NCI-H748 (cell line): Measurements from ENCODE around the gene CELSR1.
A peak's percentile ranks its signal among the peaks of the same experiment; 100 is the strongest.

ENCODE experiments used
- DNase-seq: peaks from one replicate; lab custom pipeline; 2025; ENCODE audit not compliant: unreplicated experiment; lab: John Stamatoyannopoulos, UW

Gene CELSR1

DNA sequence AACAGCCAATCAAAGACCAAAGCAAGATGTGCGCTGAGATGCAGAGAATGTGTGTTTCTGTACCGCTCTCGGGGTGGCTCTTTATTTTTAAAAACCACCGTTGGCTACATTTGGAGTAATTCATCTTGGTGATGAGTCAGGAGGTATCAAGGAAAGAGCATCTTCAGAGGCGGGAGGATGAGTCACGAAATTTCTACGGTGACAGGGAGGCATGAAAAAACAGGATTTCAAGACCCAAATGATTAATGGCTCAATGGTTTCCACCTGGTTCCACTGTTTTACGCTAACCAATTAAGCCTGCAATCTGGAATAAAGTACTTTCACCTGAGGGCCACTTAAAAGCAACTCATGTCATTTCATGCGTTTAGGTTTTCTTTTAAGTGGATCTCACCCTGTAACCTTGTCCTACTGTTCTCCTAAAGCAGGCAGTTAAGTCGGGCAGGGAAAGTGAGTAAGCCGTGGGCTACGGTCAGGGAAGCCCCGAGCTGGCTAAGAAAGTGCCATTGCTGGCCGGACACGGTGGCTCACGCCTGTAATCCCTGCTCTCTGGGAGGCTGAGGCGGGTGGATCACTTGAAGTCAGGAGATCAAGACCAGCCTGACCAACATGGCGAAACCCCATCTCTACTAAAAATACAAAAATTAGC lies 74.6 kb downstream of the CELSR1 start:
- peak; percentile 38 for DNase-seq

GRCh38 chr22:46461566-46462180 lies 75.7 kb downstream of the CELSR1 start:
- no peak for DNase-seq

- no peak for DNase-seq
Measured at GRCh38 chr22:46460857-46461256, 76.6 kb downstream of the CELSR1 start.

DNA sequence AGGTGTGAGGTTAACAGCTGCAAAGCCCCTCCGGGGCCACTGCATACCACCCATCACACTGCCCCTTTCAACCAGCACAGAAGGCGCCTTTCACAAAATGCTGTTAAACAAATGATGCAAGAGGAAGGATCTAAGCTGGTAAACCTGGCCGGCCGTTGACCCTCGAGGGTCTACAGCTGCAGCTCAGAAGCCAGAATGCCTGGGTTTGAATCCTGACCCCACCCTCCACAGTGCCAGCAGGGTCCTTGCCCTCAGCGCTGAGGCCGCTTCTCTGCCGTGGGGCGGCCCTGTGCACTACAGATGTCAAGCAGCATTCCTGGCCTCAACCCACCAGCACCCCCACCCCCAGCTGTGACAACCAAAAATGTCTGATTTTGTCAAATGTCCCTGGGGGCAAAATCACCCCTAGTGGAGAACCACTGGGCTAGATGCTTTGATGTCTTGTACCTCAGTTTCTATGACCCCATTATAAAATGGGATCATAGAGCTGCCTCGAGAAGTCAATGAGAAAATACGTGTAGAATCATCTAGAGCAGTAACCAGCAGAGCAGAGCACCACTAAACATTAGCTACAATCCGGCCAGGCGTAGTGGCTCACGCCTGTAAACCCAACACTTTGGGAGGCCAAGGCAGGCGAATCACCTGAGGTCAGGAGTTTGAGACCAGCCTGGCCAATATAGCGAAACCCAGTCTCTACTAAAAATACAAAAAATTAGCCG lies 77.9 kb downstream of the CELSR1 start:
- no peak for DNase-seq

- no peak for DNase-seq
Measured at GRCh38 chr22:46458525-46458924, 78.9 kb downstream of the CELSR1 start.

- no peak for DNase-seq
Measured at GRCh38 chr22:46457502-46458488, 79.6 kb downstream of the CELSR1 start.

- no peak for DNase-seq
Measured at GRCh38 chr22:46456818-46457163, 80.6 kb downstream of the CELSR1 start.

DNA sequence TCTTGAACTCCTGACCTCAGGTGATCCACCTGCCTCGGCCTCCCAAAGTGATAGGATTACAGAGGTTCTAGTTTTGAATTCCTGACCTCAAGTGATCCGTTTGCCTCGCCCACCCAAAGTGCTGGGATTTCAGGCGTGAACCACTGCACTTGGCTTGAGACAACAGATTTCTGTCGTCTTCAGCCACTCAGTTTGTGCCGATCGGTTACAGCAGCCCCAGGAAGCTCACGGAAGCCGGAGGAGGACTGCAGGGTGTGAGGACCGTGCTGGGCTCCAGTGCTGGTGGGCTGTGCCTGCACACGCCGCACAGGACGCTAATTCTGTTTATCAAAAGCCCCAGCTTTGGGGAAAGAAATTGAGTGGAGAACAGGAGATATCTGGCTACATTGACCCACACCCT lies 82.0 kb downstream of the CELSR1 start:
- DNase-seq, result no peak

- DNase-seq, result no peak
Measured at GRCh38 chr22:46454504-46455269, 82.7 kb downstream of the CELSR1 start.

- no peak for DNase-seq
Measured at GRCh38 chr22:46453829-46454503, 83.5 kb downstream of the CELSR1 start.

DNA sequence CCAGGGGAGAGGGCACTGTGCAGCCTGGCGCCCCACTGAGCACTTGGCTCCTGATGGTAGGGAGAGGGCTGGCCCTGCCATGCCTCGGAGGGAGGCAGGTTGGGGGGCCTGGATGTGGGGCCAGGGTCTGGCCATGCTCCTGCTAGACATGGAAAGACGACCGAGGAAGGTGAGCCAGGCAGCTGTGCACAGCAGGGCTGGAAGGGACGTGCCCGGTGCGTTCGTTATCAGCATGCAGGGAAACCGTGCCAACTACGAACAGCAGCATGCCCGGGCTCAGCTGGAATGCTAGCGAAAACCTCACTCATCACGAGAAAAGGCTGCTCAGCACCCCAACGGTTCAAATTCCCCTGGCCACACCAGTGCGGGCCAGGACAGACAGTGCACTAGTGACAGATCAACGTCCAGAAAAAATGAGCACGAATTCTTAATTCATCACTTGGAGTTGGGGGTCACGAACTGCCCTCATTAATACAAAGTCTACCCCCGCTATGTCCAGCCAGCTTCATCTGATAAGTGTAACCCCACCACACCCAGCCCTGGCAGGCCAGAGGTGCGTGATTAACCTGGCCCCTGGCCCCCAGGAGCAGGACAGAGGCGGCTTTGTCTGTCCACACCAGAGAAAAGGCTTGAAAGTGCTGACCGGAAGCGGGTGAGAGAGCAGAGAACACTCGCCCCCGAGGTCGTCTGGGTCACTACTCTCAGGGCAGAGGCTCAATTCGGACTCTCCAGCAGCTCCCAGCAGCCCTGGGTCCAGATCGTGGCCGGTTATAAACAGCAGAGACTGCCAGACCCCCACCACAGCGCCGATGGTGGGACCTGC lies 84.2 kb downstream of the CELSR1 start:
- DNase-seq, result no peak

- DNase-seq, result no peak
Measured at GRCh38 chr22:46452195-46453005, 85.0 kb downstream of the CELSR1 start.

GRCh38 chr22:46451741-46452140 lies 85.7 kb downstream of the CELSR1 start:
- DNase-seq, result no peak

GRCh38 chr22:46450931-46451561 lies 86.4 kb downstream of the CELSR1 start:
- DNase-seq, result no peak

GRCh38 chr22:46449974-46450745 lies 87.3 kb downstream of the CELSR1 start:
- DNase-seq, result no peak

DNA sequence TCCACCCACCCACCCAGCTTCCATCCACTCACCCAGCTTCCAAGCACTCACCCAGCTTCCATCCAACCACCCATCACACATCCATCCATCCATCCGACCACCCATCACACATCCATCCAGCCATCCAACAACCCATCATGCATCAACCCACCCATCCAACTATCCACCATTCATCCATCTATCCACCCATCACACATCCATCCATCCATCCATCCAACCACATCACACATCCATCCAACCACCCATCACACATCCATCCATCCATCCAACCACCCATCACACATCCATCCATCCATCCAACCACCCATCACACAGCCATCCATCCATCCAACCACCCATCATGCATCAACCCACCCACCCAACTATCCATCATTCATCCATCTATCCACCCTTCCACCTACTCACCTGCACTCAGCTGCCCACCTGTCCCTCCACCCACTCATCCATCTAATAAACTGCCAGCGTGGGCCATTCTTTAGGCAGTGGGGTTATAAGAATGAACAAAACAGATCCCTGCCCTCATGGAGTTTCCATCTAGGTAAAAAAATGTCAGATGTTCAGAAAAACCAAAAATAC lies 88.2 kb downstream of the CELSR1 start:
- DNase-seq, result no peak

GRCh38 chr22:46448333-46448732 lies 89.1 kb downstream of the CELSR1 start:
- DNase-seq, result no peak
